ENCODE measurements around the gene YIF1B. TPM values are rescaled to one million over a fixed set of nuclear protein-coding genes. Genes with fewer than 3 reads are reported as not detected.
"Not testable (repeated sequence)": the region's sequence is repeated elsewhere in the genome, so short reads cannot be mapped to it uniquely, and the experiment has no call there.

The YIF1B gene
- total and polyA plus RNA-seq, 3 experiments from 2014 or later: 45.4 to 60.3 (median 57.9) TPM

DNA sequence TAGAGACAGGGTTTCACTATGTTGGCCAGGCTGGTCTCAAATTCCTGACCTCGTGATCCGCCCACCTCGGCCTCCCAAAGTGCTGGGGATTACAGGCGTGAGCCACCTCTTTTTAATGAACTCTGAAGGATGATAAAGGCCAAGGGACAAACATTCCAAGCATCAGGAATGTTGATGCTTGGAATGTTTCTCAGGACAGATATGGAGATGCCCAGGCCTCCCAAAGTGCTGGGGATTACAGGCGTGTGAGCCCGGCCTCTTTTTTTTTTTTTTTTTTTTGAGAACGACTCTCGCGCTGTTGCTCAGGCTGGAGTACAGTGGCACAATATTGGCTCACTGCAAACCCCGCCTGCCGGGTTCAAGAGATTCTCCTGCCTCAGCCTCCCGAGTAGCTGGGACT, 53.8 kb downstream of the YIF1B start:
- H3K9me3 ChIP-seq (ENCODE audit: low read length); H3K27me3 ChIP-seq (ENCODE audit: insufficient read depth, low read length, poor library complexity, severe bottlenecking); H3K27ac Mint-ChIP-seq; H3K27ac ChIP-seq (ENCODE audit: low read depth, low read length); POLR2A ChIA-PET; CTCF ChIA-PET; H3K36me3 Mint-ChIP-seq; H3K4me3 ChIP-seq (ENCODE audit: low read length); H3K4me3 Mint-ChIP-seq; DNase-seq; H3K36me3 ChIP-seq (ENCODE audit: insufficient read depth, low read length); H3K9me3 Mint-ChIP-seq: not testable (repeated sequence)
- peaks cover 18 to 21% (median 18%) of the 10 kb centered on the region in 3 donors for H3K4me1 Mint-ChIP-seq
- H3K27me3 Mint-ChIP-seq: peaks cover 15 to 21% of the 10 kb centered on the region in 2 donors
- H3K4me1 ChIP-seq (ENCODE audit: insufficient read depth, low read length): peaks cover 17% of the 10 kb centered on the region

DNA sequence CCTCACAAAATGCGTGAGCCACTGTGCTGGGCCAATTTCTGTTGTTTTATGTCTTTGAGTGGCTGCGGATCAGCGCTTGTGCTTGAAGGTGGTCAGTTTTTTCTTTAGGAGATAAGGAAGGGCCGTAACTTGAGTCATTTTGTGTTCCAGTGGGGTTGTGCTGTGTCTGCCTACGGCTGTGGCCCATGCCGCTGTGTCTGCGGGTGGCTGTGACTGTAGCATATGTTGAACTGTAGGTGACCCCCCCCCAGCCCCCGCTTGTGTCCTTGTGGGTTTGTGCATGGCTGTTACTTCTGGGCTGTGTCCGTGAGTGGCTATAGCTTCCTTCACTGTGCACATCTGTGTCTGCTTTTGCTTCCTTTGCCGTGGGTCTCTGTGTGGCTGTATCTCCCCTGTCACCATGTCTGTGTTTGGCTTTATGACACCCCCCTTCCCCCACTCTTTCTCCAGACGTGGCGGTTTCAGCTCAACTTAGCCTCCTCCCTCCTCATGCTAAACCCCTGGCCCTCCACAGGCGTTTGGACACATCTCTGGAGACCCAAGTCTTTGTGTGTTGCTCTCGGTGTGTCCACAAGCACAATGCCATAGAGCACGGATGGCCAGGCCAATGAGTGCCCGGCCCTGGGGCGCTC, 60.2 kb downstream of the YIF1B start:
- ChIA-PET CTCF (no interaction called here), POLR2A (no interaction called here)
- no peaks in the 10 kb centered on the region for H3K36me3 Mint-ChIP-seq
- no peak for DNase-seq
- H3K27ac Mint-ChIP-seq: peak overlapping the region in 1 of 8 donors; percentile 36
- H3K4me1 ChIP-seq (ENCODE audit: insufficient read depth, low read length): no peaks in the 10 kb centered on the region
- peaks cover 0 to 6% (median 0%) of the 10 kb centered on the region in 3 donors for H3K4me1 Mint-ChIP-seq
- no peaks in the 10 kb centered on the region for H3K27me3 ChIP-seq (ENCODE audit: insufficient read depth, low read length, poor library complexity, severe bottlenecking)
- H3K4me3 Mint-ChIP-seq: no peak overlapping the region
- no peaks in the 10 kb centered on the region for H3K9me3 Mint-ChIP-seq
- H3K27me3 Mint-ChIP-seq: peaks cover 33 to 42% of the 10 kb centered on the region in 2 donors
- no peaks in the 10 kb centered on the region for H3K9me3 ChIP-seq (ENCODE audit: low read length)
- H3K27ac ChIP-seq (ENCODE audit: low read depth, low read length): peak overlapping the region; percentile 57
- H3K36me3 ChIP-seq (ENCODE audit: insufficient read depth, low read length): no peaks in the 10 kb centered on the region
- no peak overlapping the region for H3K4me3 ChIP-seq (ENCODE audit: low read length)

DNA sequence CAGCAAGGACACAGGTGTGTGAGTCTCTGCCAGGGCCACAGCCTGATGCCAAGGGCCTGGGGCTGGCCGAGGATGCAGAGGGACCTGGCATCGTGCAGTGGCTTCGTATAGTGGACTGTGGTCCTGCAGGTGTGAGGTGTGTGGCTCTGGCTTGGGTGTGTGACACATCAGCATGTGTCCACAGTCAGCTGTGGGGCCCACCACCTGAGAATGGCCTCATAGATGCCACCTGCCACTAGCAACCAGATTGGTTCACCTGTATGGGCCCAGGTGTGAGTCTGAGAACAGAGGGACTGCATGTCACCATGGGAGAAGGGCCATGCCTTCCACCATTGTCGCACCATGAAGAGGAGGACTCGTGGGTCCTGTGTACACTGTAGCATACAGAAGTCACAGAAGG, 62.0 kb downstream of the YIF1B start:
- H3K4me1 Mint-ChIP-seq: peaks cover 0 to 6% (median 0%) of the 10 kb centered on the region in 3 donors
- Histone ChIP-seq H3K27ac (ENCODE audit: low read depth, low read length) (no peak overlapping the region), H3K27me3 (ENCODE audit: insufficient read depth, low read length, poor library complexity, severe bottlenecking) (no peaks in the 10 kb centered on the region), H3K4me3 (ENCODE audit: low read length) (no peak overlapping the region), H3K36me3 (ENCODE audit: insufficient read depth, low read length) (no peaks in the 10 kb centered on the region), H3K9me3 (ENCODE audit: low read length) (no peaks in the 10 kb centered on the region), H3K4me1 (ENCODE audit: insufficient read depth, low read length) (no peaks in the 10 kb centered on the region)
- no peaks in the 10 kb centered on the region for H3K9me3 Mint-ChIP-seq
- no peaks in the 10 kb centered on the region for H3K36me3 Mint-ChIP-seq
- no peak for DNase-seq
- ChIA-PET POLR2A (no interaction called here), CTCF (no interaction called here)
- H3K27ac Mint-ChIP-seq: no peak overlapping the region
- no peak overlapping the region for H3K4me3 Mint-ChIP-seq
- H3K27me3 Mint-ChIP-seq: peaks cover 30 to 38% of the 10 kb centered on the region in 2 donors

Other genes starting within 250 kb of the YIF1B start
- gene DPF1, start 91.7 kb downstream of the YIF1B start, total RNA-seq: 1 to 10 TPM in 1 of 2 experiments, under 1 TPM in 1; 0.78 to 1.1 TPM
- gene DPF1, start 91.7 kb downstream of the YIF1B start, polyA plus RNA-seq: not detected
- gene PPP1R14A, start 59.6 kb downstream of the YIF1B start, total RNA-seq: 1 to 10 TPM in 1 of 2 experiments, under 1 TPM in 1; 0.47 to 1.0 TPM
- not detected for gene PPP1R14A, start 59.6 kb downstream of the YIF1B start, polyA plus RNA-seq
- 10 to 100 TPM; 27.9 to 29.4 TPM for gene SPINT2, start 51.4 kb downstream of the YIF1B start, total RNA-seq
- 49.5 TPM for gene SPINT2, start 51.4 kb downstream of the YIF1B start, polyA plus RNA-seq
- gene C19orf33, start 11.7 kb downstream of the YIF1B start, total RNA-seq: not detected
- 0.90 TPM for gene C19orf33, start 11.7 kb downstream of the YIF1B start, polyA plus RNA-seq
- 10 to 100 TPM; 10.1 to 11.1 TPM for gene KCNK6, start 3.9 kb upstream of the YIF1B start, total RNA-seq
- 3.6 TPM for gene KCNK6, start 3.9 kb upstream of the YIF1B start, polyA plus RNA-seq
- 1 to 10 TPM; 4.3 to 4.6 TPM for gene CATSPERG, start 19.9 kb upstream of the YIF1B start, total RNA-seq
- gene CATSPERG, start 19.9 kb upstream of the YIF1B start, polyA plus RNA-seq: 0.94 TPM
- gene PSMD8, start 58.6 kb upstream of the YIF1B start, total RNA-seq: 100 to 1,000 TPM; 256 to 267 TPM
- 180 TPM for gene PSMD8, start 58.6 kb upstream of the YIF1B start, polyA plus RNA-seq
- under 1 TPM in 1 of 2 experiments, not detected in 1; 0.15 TPM for gene GGN, start 72.1 kb upstream of the YIF1B start, total RNA-seq
- gene GGN, start 72.1 kb upstream of the YIF1B start, polyA plus RNA-seq: not detected
- gene SPRED3, start 72.8 kb upstream of the YIF1B start, total RNA-seq: under 1 TPM; 0.33 to 0.66 TPM
- gene SPRED3, start 72.8 kb upstream of the YIF1B start, polyA plus RNA-seq: not detected
- gene FAM98C, start 87.1 kb upstream of the YIF1B start, total RNA-seq: 10 to 100 TPM; 17.8 to 25.2 TPM
- 16.8 TPM for gene FAM98C, start 87.1 kb upstream of the YIF1B start, polyA plus RNA-seq
- 1 to 10 TPM; 1.8 to 2.0 TPM for gene RASGRP4, start 110.3 kb upstream of the YIF1B start, total RNA-seq
- gene RASGRP4, start 110.3 kb upstream of the YIF1B start, polyA plus RNA-seq: not detected
- 1 to 10 TPM; 1.4 to 3.3 TPM for gene RYR1, start 117.7 kb upstream of the YIF1B start, total RNA-seq
- gene RYR1, start 117.7 kb upstream of the YIF1B start, polyA plus RNA-seq: 0.71 TPM